Breast epithelium (tissue), 3 donors: ENCODE measurements around the gene DSCAM.

Experiments used
- CTCF ChIP-seq, 3 donors: fragments of 450-650 bp; IDR thresholded peaks; one replicate each; pipeline ENCODE4 v1.5.1; 2016 to 2017; ENCODE audit warnings: antibody characterized with exemption in 3 of 3, mild to moderate bottlenecking in 3 of 3, moderate library complexity in 3 of 3
- POLR2A ChIP-seq: fragments of 450-650 bp; IDR thresholded peaks from one replicate; pipeline ENCODE4 v1.6.1; 2016; ENCODE audit warnings: antibody characterized with exemption, mild to moderate bottlenecking, moderate library complexity
- POLR2AphosphoS5 ChIP-seq, 3 donors: sonication (generic); formaldehyde crosslinking; IDR thresholded peaks; one replicate each; pipeline ENCODE4 v1.6.1; 2017; ENCODE audit warnings: antibody characterized with exemption in 3 of 3

- TF ChIP-seq POLR2A, result no peak
- TF ChIP-seq CTCF (IDR thresholded peaks at IDR 0.05), result no peak
- no peak for TF ChIP-seq POLR2AphosphoS5 (IDR thresholded peaks at IDR 0.05)
These were observed 870.2 kb downstream of the DSCAM start for GRCh38 chr21:39976800-39977199.
